Smooth muscle cell (in vitro differentiated cells): Measurements from ENCODE around the gene ANAPC2. TPM values are rescaled to one million over a fixed set of nuclear protein-coding genes. Genes with fewer than 3 reads are reported as not detected.

Source experiments
- DNase-seq: peaks from one replicate; lab custom pipeline; 2025; ENCODE audit not compliant: unreplicated experiment; lab: John Stamatoyannopoulos, UW
- H2AFZ ChIP-seq: fragments of 200-600 bp; sonication (generic); 2 replicates; pipeline ENCODE4 v1.6.0; 2016; ENCODE audit warnings: antibody characterized with exemption, low read depth, mild to moderate bottlenecking
- H3F3A ChIP-seq: fragments of 200-600 bp; sonication (generic); 2 replicates; pipeline ENCODE4 v1.6.0; 2017; ENCODE audit warnings: antibody characterized with exemption, low read depth
- H3K27ac ChIP-seq: fragments of 200-600 bp; sonication (generic); 2 replicates; pipeline ENCODE4 v1.5.1; 2016; ENCODE audit warnings: low read depth, mild to moderate bottlenecking
- H3K27me3 ChIP-seq: fragments of 200-600 bp; sonication (generic); 2 replicates; pipeline ENCODE4 v1.6.1; 2016; ENCODE audit warnings: low read depth, mild to moderate bottlenecking
- H3K36me3 ChIP-seq: fragments of 200-600 bp; sonication (generic); 2 replicates; pipeline ENCODE4 v1.5.1; 2016; ENCODE audit warnings: low read depth
- H3K4me1 ChIP-seq: fragments of 200-600 bp; sonication (generic); 2 replicates; pipeline ENCODE4 v1.5.1; 2016; ENCODE audit warnings: low read depth
- H3K4me2 ChIP-seq: fragments of 200-600 bp; sonication (generic); 2 replicates; pipeline ENCODE4 v1.6.0; 2016; ENCODE audit warnings: mild to moderate bottlenecking
- H3K4me3 ChIP-seq: fragments of 200-600 bp; sonication (generic); 2 replicates; pipeline ENCODE4 v1.5.1; 2016; ENCODE audit warnings: mild to moderate bottlenecking
- H3K79me2 ChIP-seq: fragments of 200-600 bp; sonication (generic); 2 replicates; pipeline ENCODE4 v1.6.0; 2016; ENCODE audit warnings: low read depth, mild to moderate bottlenecking
- H3K9ac ChIP-seq: fragments of 200-600 bp; sonication (generic); 2 replicates; pipeline ENCODE4 v1.6.0; 2016; ENCODE audit warnings: low read depth
- H3K9me3 ChIP-seq: fragments of 200-600 bp; sonication (generic); replicated peaks from 2 replicates; pipeline ENCODE4 v1.5.1; 2016; ENCODE audit warnings: low read depth
- H4K20me1 ChIP-seq: fragments of 200-600 bp; sonication (generic); 2 replicates; pipeline ENCODE4 v1.6.0; 2016; ENCODE audit warnings: low read depth
- CTCF ChIP-seq: fragments of 200-600 bp; sonication (generic); IDR thresholded peaks from 2 replicates; pipeline ENCODE4 v1.5.1; 2017; ENCODE audit warnings: borderline replicate concordance, mild to moderate bottlenecking, antibody characterized with exemption; ENCODE audit not compliant: insufficient read depth, poor library complexity, severe bottlenecking
- WGBS: methylation state at CpG from one replicate; pipeline ENCODE4 v1.1.7; 2016; ENCODE audit warnings: low lambda C conversion rate; 5-methylcytosine and 5-hydroxymethylcytosine counted together
- polyA plus RNA-seq: library from polyadenylated mRNA; unstranded; fragments of >200 nt; fragmentation: Nextera tagmentation; extraction: Ambion mirVana; gene quantifications from 2 replicates; pipeline ENCODE4 v1.2.1, GENCODE V29; 2016
- total RNA-seq: library from RNA; depleted of rRNA; stranded (reverse); fragments of >200 nt; gene quantifications from 2 replicates; pipeline ENCODE4 v1.2.3, GENCODE V29; 2014

Gene ANAPC2
- total and polyA plus RNA-seq, 2 experiments from 2014 or later, result 6.6 to 12.6 TPM

GRCh38 chr9:137183980-137184595 lies 4.3 kb downstream of the ANAPC2 start:
- no peak overlapping the region for H3K4me2 ChIP-seq
- H2AFZ ChIP-seq, result no peak overlapping the region
- H3K9me3 ChIP-seq, result no peaks in the 10 kb centered on the region
- DNase-seq, result no peak
- no peaks in the 10 kb centered on the region for H3K36me3 ChIP-seq
- peaks cover 26% of the 10 kb centered on the region for H3K79me2 ChIP-seq
- H4K20me1 ChIP-seq, result no peaks in the 10 kb centered on the region
- no peak overlapping the region for H3K9ac ChIP-seq
- H3K4me1 ChIP-seq, result peaks cover 12% of the 10 kb centered on the region
- H3K27ac ChIP-seq, result no peak overlapping the region
- TF ChIP-seq CTCF, result no peak
- H3K27me3 ChIP-seq, result no peaks in the 10 kb centered on the region
- WGBS, result 96% methylated on average over 25 of the region's 27 CpGs
- H3K4me3 ChIP-seq, result no peak overlapping the region
- H3F3A ChIP-seq, result no peaks in the 10 kb centered on the region

GRCh38 chr9:137182836-137183235 lies 5.5 kb downstream of the ANAPC2 start:
- DNase-seq, result no peak
- Histone ChIP-seq H3K36me3 (no peaks in the 10 kb centered on the region), H3K9me3 (no peaks in the 10 kb centered on the region), H3F3A (no peaks in the 10 kb centered on the region), H2AFZ (no peak overlapping the region), H3K79me2 (peaks cover 21% of the 10 kb centered on the region), H3K9ac (no peak overlapping the region), H3K27ac (no peak overlapping the region), H3K4me2 (no peak overlapping the region), H4K20me1 (no peaks in the 10 kb centered on the region), H3K27me3 (no peaks in the 10 kb centered on the region), H3K4me1 (peaks cover 12% of the 10 kb centered on the region), H3K4me3 (no peak overlapping the region)
- 95% methylated on average over 17 of the region's 17 CpGs for WGBS
- no peak for TF ChIP-seq CTCF

- H3K4me3 ChIP-seq, result no peak overlapping the region
- peaks cover 10% of the 10 kb centered on the region for H3K79me2 ChIP-seq
- TF ChIP-seq CTCF, result no peak
- 93% methylated on average over 22 of the region's 22 CpGs for WGBS
- no peak overlapping the region for H3K27ac ChIP-seq
- no peaks in the 10 kb centered on the region for H3F3A ChIP-seq
- no peak overlapping the region for H2AFZ ChIP-seq
- no peaks in the 10 kb centered on the region for H3K36me3 ChIP-seq
- no peaks in the 10 kb centered on the region for H3K9me3 ChIP-seq
- H3K4me1 ChIP-seq, result peaks cover under 1% of the 10 kb centered on the region
- no peaks in the 10 kb centered on the region for H4K20me1 ChIP-seq
- no peak overlapping the region for H3K4me2 ChIP-seq
- DNase-seq, result no peak
- H3K9ac ChIP-seq, result no peak overlapping the region
- H3K27me3 ChIP-seq, result no peaks in the 10 kb centered on the region
Measured at GRCh38 chr9:137181680-137182079, 6.7 kb downstream of the ANAPC2 start.

GRCh38 chr9:137180491-137180890 lies 7.9 kb downstream of the ANAPC2 start:
- Histone ChIP-seq H3K4me1 (no peaks in the 10 kb centered on the region), H3K9me3 (no peaks in the 10 kb centered on the region), H3K27me3 (no peaks in the 10 kb centered on the region), H3F3A (no peaks in the 10 kb centered on the region), H2AFZ (no peak overlapping the region), H3K9ac (no peak overlapping the region), H3K36me3 (no peaks in the 10 kb centered on the region), H3K4me2 (no peak overlapping the region), H4K20me1 (no peaks in the 10 kb centered on the region), H3K4me3 (no peak overlapping the region), H3K27ac (no peak overlapping the region), H3K79me2 (no peaks in the 10 kb centered on the region)
- no peak for DNase-seq
- 96% methylated on average over 18 of the region's 20 CpGs for WGBS
- TF ChIP-seq CTCF, result no peak
